ENCODE data around the gene NCOR2. TPM values are rescaled to one million over a fixed set of nuclear protein-coding genes. Genes with fewer than 3 reads are reported as not detected.

Gene NCOR2
- total RNA-seq, 1 experiment from 2014 or later: 153 TPM

GRCh38 chr12:124595444-124595843 lies 28.0 kb upstream of the NCOR2 start:
- ATAC-seq: no peak

GRCh38 chr12:124594851-124595250 lies 27.4 kb upstream of the NCOR2 start:
- Histone ChIP-seq H3K9ac (ENCODE audit: low read length) (no peak overlapping the region), H3K4me1 (ENCODE audit: control insufficient read depth in 1 of 2, insufficient read depth in 2 of 2, low read length in 2 of 2) (peaks cover 12 to 24% of the 10 kb centered on the region in 2 experiments), H3K79me2 (ENCODE audit: insufficient read depth, low read length) (no peaks in the 10 kb centered on the region), H3K27ac (ENCODE audit: low read depth, low read length) (no peak overlapping the region), H3K9me3 (ENCODE audit: control insufficient read depth in 1 of 2, insufficient read depth in 1 of 2, low read depth in 1 of 2, low read length in 2 of 2) (no peaks in the 10 kb centered on the region), H3K4me2 (ENCODE audit: low read length) (no peak overlapping the region), H3K4me3 (replicated peaks in 1 of 2; ENCODE audit: low read depth in 1 of 2, low read length in 2 of 2) (no peak overlapping the region), H2AFZ (ENCODE audit: low read depth, low read length, poor library complexity, severe bottlenecking) (no peak overlapping the region), H3K27me3 (ENCODE audit: insufficient read depth, low read length) (no peaks in the 10 kb centered on the region), H3K9me2 (ENCODE audit: insufficient read depth) (no peaks in the 10 kb centered on the region), H4K20me1 (ENCODE audit: insufficient read depth) (no peaks in the 10 kb centered on the region), H3K36me3 (ENCODE audit: control insufficient read depth in 1 of 2, insufficient read depth in 2 of 2, low read length in 2 of 2) (no peaks in the 10 kb centered on the region)
- RAD21 ChIA-PET (ENCODE audit: low non-redundant PET in 1 of 2, low total read pairs in 2 of 2, uncharacterized antibody in 2 of 2, unreplicated experiment in 2 of 2): no interaction called here
- ATAC-seq: no peak
- POLR2A ChIA-PET: interaction anchor here (1.6 kb wide), 1 partner anchor 8 kb away, joined by 3 read pairs; no protein-coding TSS in a partner anchor
- DNase-seq (ENCODE audit: low read depth, low spot score): no peak
- no TSS peak for BruUV-seq (replicated peaks)
- intact Hi-C loops (cut with micrococcal nuclease): no loop called here
- no peak for TF ChIP-seq ATF3 (IDR thresholded peaks at IDR 0.05)
- TF ChIP-seq SP1 (IDR thresholded peaks at IDR 0.05; ENCODE audit: low read depth): no peak
- TF ChIP-seq ELF1 (IDR thresholded peaks at IDR 0.05; ENCODE audit: borderline replicate concordance, low read depth): no peak
- TF ChIP-seq CTCF (IDR thresholded peaks at IDR 0.05 in 2 of 3, conservative IDR thresholded peaks at IDR 0.05 in 1 of 3; ENCODE audit: borderline replicate concordance in 1 of 3, insufficient read depth in 1 of 3, low read depth in 2 of 3, low read length in 2 of 3): no peak
- CTCF ChIA-PET: no interaction called here

More at GRCh38 chr12:124595444-124595843, 28.0 kb upstream of the NCOR2 start:
- Histone ChIP-seq H3K27ac (ENCODE audit: low read depth, low read length) (no peak overlapping the region), H3K9me2 (ENCODE audit: insufficient read depth) (no peaks in the 10 kb centered on the region), H3K4me2 (ENCODE audit: low read length) (no peak overlapping the region), H3K79me2 (ENCODE audit: insufficient read depth, low read length) (no peaks in the 10 kb centered on the region), H3K9me3 (ENCODE audit: control insufficient read depth in 1 of 2, insufficient read depth in 1 of 2, low read depth in 1 of 2, low read length in 2 of 2) (no peaks in the 10 kb centered on the region), H3K27me3 (ENCODE audit: insufficient read depth, low read length) (no peaks in the 10 kb centered on the region), H3K9ac (ENCODE audit: low read length) (no peak overlapping the region), H2AFZ (ENCODE audit: low read depth, low read length, poor library complexity, severe bottlenecking) (no peak overlapping the region), H3K36me3 (ENCODE audit: control insufficient read depth in 1 of 2, insufficient read depth in 2 of 2, low read length in 2 of 2) (no peaks in the 10 kb centered on the region), H3K4me3 (replicated peaks in 1 of 2; ENCODE audit: low read depth in 1 of 2, low read length in 2 of 2) (no peak overlapping the region), H4K20me1 (ENCODE audit: insufficient read depth) (no peaks in the 10 kb centered on the region), H3K4me1 (ENCODE audit: control insufficient read depth in 1 of 2, insufficient read depth in 2 of 2, low read length in 2 of 2) (peaks cover 12 to 24% of the 10 kb centered on the region in 2 experiments)
- intact Hi-C loops (cut with micrococcal nuclease): no loop called here
- BruUV-seq (replicated peaks): no TSS peak
- no peak for TF ChIP-seq POLR2AphosphoS5 (IDR thresholded peaks at IDR 0.05; ENCODE audit: low read depth, low read length)
- TF ChIP-seq SIN3A (IDR thresholded peaks at IDR 0.05; ENCODE audit: low read depth): no peak
- POLR2A ChIA-PET: interaction anchor here (1.6 kb wide), 1 partner anchor 8 kb away, joined by 3 read pairs; no protein-coding TSS in a partner anchor
- DNase-seq (ENCODE audit: low read depth, low spot score): no peak
- RAD21 ChIA-PET (ENCODE audit: low non-redundant PET in 1 of 2, low total read pairs in 2 of 2, uncharacterized antibody in 2 of 2, unreplicated experiment in 2 of 2): no interaction called here
- CTCF ChIA-PET: no interaction called here

Data from HCT116 (cell line).